Parathyroid adenoma (tissue), 2 donors: ENCODE measurements around the gene CDCA5.

Experiments used
- H2AFZ ChIP-seq: fragments of 300-600 bp; sonication (generic); one replicate; pipeline ENCODE4 v1.7.0; 2017; ENCODE audit warnings: antibody characterized with exemption, mild to moderate bottlenecking
- H3K27ac ChIP-seq: fragments of 300-600 bp; sonication (generic); one replicate; pipeline ENCODE4 v1.7.0; 2017
- H3K27me3 ChIP-seq: fragments of 300-600 bp; sonication (generic); one replicate; pipeline ENCODE4 v1.7.0; 2017; ENCODE audit warnings: low read length; ENCODE audit not compliant: control insufficient read depth, insufficient read depth
- H3K36me3 ChIP-seq: fragments of 300-600 bp; sonication (generic); one replicate; pipeline ENCODE4 v1.7.0; 2017; ENCODE audit warnings: low read length; ENCODE audit not compliant: control insufficient read depth, insufficient read depth
- H3K4me1 ChIP-seq: fragments of 300-600 bp; sonication (generic); one replicate; pipeline ENCODE4 v1.7.0; 2017; ENCODE audit warnings: control low read depth
- H3K4me2 ChIP-seq: fragments of 300-600 bp; sonication (generic); one replicate; pipeline ENCODE4 v1.7.0; 2017; ENCODE audit warnings: low read length
- H3K4me3 ChIP-seq: fragments of 300-600 bp; sonication (generic); one replicate; pipeline ENCODE4 v1.7.0; 2017; ENCODE audit warnings: low read depth, low read length
- H3K79me2 ChIP-seq: fragments of 300-600 bp; sonication (generic); one replicate; pipeline ENCODE4 v1.7.0; 2017; ENCODE audit warnings: control low read depth
- H3K9ac ChIP-seq: fragments of 300-600 bp; sonication (generic); one replicate; pipeline ENCODE4 v1.7.0; 2017; ENCODE audit warnings: mild to moderate bottlenecking
- H3K9me3 ChIP-seq: fragments of 300-600 bp; sonication (generic); one replicate; pipeline ENCODE4 v1.7.0; 2017; ENCODE audit warnings: low read length; ENCODE audit not compliant: control insufficient read depth
- TF ChIP-seq, protein P1 (sequence below): fragments of 300-600 bp; sonication (generic); IDR thresholded peaks from one replicate; pipeline ENCODE4 v1.7.0; 2017; ENCODE audit warnings: antibody characterized with exemption, mild to moderate bottlenecking
- donor health status: primary hyperparathyroidism.

The CDCA5 gene

DNA sequence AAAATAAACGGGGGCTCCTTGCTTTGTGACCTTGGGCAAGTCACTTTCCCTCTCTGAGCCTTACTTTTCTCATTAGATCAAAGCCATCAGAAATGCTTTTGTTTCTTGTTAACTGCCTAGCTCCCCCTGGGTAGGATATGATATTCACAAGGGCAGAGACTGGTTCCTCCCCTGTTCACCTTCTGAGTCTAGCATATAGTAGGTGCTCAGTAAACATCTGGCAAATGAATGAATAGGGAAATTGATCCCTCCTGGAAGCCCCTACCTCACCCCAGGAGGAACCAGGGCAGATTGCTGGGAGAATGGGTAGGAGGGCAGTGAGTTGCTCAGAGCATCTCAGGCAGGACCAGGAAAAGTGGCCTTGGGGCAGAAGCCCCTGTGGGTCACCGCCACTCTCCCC lies 49.4 kb downstream of the CDCA5 start:
- Histone ChIP-seq H3K79me2 (no peaks in the 10 kb centered on the region), H2AFZ (no peak overlapping the region), H3K4me3 (no peak overlapping the region), H3K27ac (no peak overlapping the region), H3K36me3 (no peaks in the 10 kb centered on the region), H3K9me3 (no peaks in the 10 kb centered on the region), H3K4me2 (no peak overlapping the region), H3K27me3 (no peaks in the 10 kb centered on the region), H3K4me1 (no peaks in the 10 kb centered on the region), H3K9ac (no peak overlapping the region)
- TF ChIP-seq, protein P1, sequence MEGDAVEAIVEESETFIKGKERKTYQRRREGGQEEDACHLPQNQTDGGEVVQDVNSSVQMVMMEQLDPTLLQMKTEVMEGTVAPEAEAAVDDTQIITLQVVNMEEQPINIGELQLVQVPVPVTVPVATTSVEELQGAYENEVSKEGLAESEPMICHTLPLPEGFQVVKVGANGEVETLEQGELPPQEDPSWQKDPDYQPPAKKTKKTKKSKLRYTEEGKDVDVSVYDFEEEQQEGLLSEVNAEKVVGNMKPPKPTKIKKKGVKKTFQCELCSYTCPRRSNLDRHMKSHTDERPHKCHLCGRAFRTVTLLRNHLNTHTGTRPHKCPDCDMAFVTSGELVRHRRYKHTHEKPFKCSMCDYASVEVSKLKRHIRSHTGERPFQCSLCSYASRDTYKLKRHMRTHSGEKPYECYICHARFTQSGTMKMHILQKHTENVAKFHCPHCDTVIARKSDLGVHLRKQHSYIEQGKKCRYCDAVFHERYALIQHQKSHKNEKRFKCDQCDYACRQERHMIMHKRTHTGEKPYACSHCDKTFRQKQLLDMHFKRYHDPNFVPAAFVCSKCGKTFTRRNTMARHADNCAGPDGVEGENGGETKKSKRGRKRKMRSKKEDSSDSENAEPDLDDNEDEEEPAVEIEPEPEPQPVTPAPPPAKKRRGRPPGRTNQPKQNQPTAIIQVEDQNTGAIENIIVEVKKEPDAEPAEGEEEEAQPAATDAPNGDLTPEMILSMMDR: no peak

DNA sequence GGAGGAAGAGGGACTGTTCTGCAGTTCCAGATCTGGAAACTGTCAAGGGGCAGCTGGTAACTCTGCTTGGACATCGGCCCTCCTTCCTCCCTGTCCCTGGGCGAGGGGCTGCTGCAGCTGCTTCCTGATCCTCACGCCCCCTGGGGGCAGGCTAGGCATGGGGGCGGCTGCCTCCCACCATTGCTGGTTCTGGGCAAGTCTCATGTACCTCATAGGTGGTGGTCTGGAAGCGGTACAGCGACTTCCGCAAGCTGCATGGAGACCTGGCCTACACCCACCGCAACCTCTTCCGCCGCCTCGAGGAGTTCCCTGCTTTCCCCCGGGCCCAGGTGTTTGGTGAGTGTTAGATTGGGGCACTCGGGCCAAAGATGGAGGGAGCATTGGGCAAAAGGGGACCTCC lies 51.6 kb downstream of the CDCA5 start:
- no peak overlapping the region for H3K9ac ChIP-seq
- TF ChIP-seq, protein P1: no peak
- H3K4me3 ChIP-seq: no peak overlapping the region
- H3K27me3 ChIP-seq: no peaks in the 10 kb centered on the region
- peaks cover 4% of the 10 kb centered on the region for H3K4me1 ChIP-seq
- H3K36me3 ChIP-seq: no peaks in the 10 kb centered on the region
- H3K4me2 ChIP-seq: no peak overlapping the region
- no peaks in the 10 kb centered on the region for H3K79me2 ChIP-seq
- H3K27ac ChIP-seq: no peak overlapping the region
- H3K9me3 ChIP-seq: no peaks in the 10 kb centered on the region
- H2AFZ ChIP-seq: no peak overlapping the region
